CD14-positive monocyte (primary cell): ENCODE data around the gene AMY2A. TPM values are rescaled to one million over a fixed set of nuclear protein-coding genes. Genes with fewer than 3 reads are reported as not detected.

Experiments used
- polyA plus RNA-seq, 3 donors: library from polyadenylated mRNA; depleted of rRNA in 1 of 3; unstranded in 2 of 3; stranded (reverse) in 1 of 3; fragments of 300-500 nt in 2 of 3; fragments of >200 nt in 1 of 3; fragmentation: Illumina TruSeq in 2 of 3; gene quantifications; 1 replicate in 2 of 3; 2 replicates in 1 of 3; pipeline ENCODE4 v1.2.3, GENCODE V29; 2012 to 2021
- small RNA-seq: library from RNA; depleted of rRNA; stranded (forward); fragments of <200 nt; gene quantifications from one replicate; pipeline ENCODE3, GENCODE V24; 2012; ENCODE audit warnings: low read depth; ENCODE audit not compliant: insufficient read length

AMY2A gene
- polyA plus RNA-seq, 3 donors: not detected

Small RNA genes lying within 50 kb of the gene (small RNA-seq; reads per million reads assigned to genes)
- gene AC105272.1: not detected

Other genes starting within 250 kb of the AMY2A start
- 10 to 100 TPM in 1 of 3 donors, 1 to 10 TPM in 2; 8.0 to 29.6 (median 9.1) TPM for gene RNPC3, start 91.7 kb upstream of the AMY2A start, polyA plus RNA-seq
- gene AMY2B, start 45.8 kb upstream of the AMY2A start, polyA plus RNA-seq: 10 to 100 TPM in 1 of 3 donors, 1 to 10 TPM in 2; 1.9 to 31.1 (median 2.0) TPM
- gene AMY1A, start 38.3 kb downstream of the AMY2A start, polyA plus RNA-seq: not detected
- gene AMY1B, start 78.8 kb downstream of the AMY2A start, polyA plus RNA-seq: not detected
- gene AMY1C, start 132.5 kb downstream of the AMY2A start, polyA plus RNA-seq: not detected